Smooth muscle cell of the pulmonary artery (primary cell): ENCODE measurements around the gene RPS19. TPM values are rescaled to one million over a fixed set of nuclear protein-coding genes. Genes with fewer than 3 reads are reported as not detected.

Source experiments
- total RNA-seq: library from RNA; depleted of rRNA; stranded (reverse); fragments of >200 nt; gene quantifications from 2 replicates; pipeline ENCODE4 v1.2.3, GENCODE V29; 2014

The RPS19 gene
- 612 and 811 TPM in 2 replicates for total RNA-seq

DNA sequence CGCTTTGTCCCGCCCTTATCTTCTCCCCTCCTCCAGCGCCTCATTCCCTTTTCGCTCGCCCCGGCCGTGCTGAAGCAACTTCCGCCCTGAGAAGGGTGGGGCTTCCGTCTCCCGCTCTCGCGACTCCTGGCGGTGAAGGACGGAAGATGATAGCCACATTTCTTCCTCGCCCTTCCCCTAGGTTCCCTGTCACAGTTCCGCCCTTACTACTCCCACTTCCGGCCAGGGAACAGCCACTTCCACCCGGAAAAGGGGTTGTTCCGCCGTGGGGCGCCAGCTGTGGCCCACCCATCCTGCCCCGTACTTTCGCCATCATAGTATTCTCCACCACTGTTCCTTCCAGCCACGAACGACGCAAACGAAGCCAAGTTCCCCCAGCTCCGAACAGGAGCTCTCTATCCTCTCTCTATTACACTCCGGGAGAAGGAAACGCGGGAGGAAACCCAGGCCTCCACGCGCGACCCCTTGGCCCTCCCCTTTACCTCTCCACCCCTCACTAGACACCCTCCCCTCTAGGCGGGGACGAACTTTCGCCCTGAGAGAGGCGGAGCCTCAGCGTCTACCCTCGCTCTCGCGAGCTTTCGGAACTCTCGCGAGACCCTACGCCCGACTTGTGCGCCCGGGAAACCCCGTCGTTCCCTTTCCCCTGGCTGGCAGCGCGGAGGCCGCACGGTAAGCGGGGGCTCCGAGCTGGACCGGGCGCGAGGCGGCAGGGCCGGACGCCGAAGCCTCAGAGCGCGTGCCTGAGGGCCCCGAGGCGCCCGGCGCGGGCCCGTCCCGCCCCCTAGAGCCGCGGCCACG is at the start of gene RPS19:
TSS of gene RPS19 (plus strand) at position 638 of the 801 bp plus-strand sequence. CDS start 520 bp downstream, outside the sequence.

DNA sequence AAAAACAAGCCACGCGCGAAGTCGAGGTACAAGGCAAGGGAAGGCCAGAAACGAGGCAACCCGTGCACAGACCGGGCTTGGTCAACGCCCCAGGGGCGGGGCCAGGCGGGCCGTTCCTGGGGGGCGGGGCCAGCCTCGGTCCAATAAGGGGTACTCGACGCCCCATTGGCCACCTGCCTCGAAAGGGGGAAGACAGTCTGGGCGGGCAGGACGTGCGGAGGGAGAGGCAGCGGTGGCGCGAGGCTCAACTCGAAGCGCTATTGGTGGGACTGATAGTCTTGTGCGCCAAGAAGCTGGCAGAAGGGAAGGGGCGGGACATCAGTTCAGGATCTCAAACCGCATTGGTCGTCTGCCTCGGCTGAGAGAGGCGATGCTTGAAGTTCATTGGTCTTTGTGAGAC is 15.5 kb upstream of the RPS19 start, which contains the start of gene LYPD4:
TSS of gene LYPD4 (minus strand) at position 83 of the 400 bp plus-strand sequence. CDS start 5,398 bp downstream, outside the sequence.

DNA sequence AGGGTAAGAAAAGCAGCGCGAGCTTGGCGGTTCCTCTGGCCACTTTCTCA is 15.2 kb upstream of the RPS19 start, which contains the start of gene DMRTC2:
TSS of gene DMRTC2 (plus strand) at position 42 of the 50 bp plus-strand sequence. CDS start 2,387 bp downstream, outside the sequence.

DNA sequence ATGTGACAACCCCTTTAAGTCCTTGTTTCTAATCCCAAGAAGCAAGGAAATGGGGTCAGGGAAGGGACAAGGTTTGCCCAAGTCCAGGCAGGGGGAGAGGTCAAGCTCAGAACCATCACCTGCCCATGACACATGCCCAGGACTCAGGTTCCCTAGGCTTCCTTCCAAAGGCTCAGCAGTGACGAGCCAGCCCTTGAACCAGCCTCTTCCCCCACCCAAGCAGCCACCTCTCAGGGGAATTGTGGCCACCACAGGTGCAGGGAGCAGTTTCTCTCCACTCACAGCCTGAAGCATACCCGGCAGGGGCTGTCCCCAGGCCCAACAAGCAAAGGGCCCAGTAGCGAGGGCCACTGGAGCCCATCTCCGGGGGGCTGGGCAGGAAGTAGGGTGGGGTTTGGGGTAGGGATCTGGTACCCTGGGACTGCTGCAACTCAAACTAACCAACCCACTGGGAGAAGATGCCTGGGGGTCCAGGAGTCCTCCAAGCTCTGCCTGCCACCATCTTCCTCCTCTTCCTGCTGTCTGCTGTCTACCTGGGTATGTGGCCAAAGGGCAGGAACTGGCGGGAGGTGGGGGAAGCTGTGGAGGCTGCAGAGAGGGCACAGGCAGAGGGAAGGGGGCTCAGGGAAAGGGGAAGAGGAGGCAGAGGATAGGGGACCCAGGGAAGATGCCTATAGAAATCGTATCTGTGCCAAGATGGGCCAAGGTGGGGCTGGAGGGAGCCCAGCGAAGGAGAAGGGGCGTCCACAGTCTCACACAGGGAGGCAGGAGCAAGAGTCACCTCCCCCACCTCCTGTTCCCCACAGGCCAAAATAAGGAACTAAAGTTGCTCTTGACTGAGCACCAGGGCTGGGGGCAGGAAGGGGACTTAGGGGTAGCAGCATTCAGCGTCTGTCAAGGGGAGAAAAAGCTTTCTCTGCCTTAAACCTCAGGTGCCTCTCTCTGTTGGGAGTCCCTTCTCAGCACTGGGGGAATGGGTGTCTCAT is 17.1 kb downstream of the RPS19 start, which contains the start of gene CD79A:
TSS of gene CD79A (plus strand) at position 433 of the 986 bp plus-strand sequence. CDS start at position 459, 26 bp downstream.

DNA sequence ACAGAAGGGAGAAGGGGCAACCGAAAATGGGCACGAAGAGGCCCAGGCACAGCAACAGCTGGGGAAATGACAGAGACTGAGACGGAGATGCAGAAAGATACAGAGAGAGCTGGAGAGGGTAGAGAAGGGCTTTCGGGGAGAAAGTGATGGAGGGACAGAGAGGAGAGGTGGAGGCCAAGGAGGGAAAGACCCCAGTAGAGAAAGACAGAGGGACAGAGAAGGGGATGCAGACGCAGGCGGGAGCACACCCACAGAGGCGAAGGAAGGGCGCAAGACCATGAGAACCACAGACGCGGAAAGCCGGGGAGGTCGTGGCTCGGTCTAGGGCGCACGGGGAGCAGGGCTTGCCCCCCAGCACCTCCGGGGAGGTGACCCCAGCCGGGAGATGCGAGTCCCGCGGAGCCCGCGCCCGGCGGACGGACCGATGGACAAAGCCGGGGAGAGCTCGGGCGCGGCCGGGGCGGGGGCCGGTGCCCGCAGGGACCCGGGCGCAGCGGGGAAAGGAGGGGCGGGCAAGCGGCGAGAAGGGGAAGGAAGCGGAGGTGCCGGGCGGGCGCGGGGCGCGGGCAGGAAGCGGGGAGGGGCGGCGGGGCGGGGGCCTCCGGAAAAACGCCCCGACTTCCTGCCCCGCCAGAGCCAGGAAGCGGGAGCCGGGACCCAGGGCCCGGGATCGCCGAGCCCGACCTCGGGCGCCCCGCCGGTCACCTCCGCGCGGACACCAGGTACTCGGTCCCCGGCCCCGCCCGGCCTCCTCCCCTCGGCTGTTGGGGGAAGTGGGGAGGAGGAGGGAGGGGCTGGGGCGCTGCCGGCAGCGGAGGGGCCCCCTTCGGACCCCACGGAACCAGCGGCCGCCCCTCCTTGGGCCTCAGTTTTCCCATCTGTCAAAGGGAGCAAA is 22.8 kb downstream of the RPS19 start, which contains the start of gene ARHGEF1:
TSS of gene ARHGEF1 (plus strand) at position 617 of the 895 bp plus-strand sequence. CDS start 4,899 bp downstream, outside the sequence.

Other genes with a start within 250 kb of the RPS19 start
- not detected in 2 replicates for gene CEACAM4, start 233.2 kb upstream of the RPS19 start, total RNA-seq
- gene CEACAM7, start 172.0 kb upstream of the RPS19 start, total RNA-seq = not detected in 2 replicates
- not detected in 2 replicates for gene CEACAM5, start 151.6 kb upstream of the RPS19 start, total RNA-seq
- not detected in 2 replicates for gene CEACAM6, start 104.7 kb upstream of the RPS19 start, total RNA-seq
- gene CEACAM3, start 63.7 kb upstream of the RPS19 start, total RNA-seq = not detected in 2 replicates
- gene LYPD4, start 15.6 kb upstream of the RPS19 start, total RNA-seq = not detected in 2 replicates
- not detected in 2 replicates for gene DMRTC2, start 15.2 kb upstream of the RPS19 start, total RNA-seq
- 0.07 and 0.20 TPM in 2 replicates for gene CD79A, start 17.0 kb downstream of the RPS19 start, total RNA-seq
- gene ARHGEF1, start 22.9 kb downstream of the RPS19 start, total RNA-seq = 33.4 and 39.2 TPM in 2 replicates
- 0.07 and 0.10 TPM in 2 replicates for gene ERFL, start 68.2 kb downstream of the RPS19 start, total RNA-seq
- 184 and 186 TPM in 2 replicates for gene RABAC1, start 99.1 kb downstream of the RPS19 start, total RNA-seq
- 0.13 TPM in 1 of 2 replicates, not detected in the other for gene ATP1A3, start 134.0 kb downstream of the RPS19 start, total RNA-seq
- 3.2 and 7.3 TPM in 2 replicates for gene GRIK5, start 210.0 kb downstream of the RPS19 start, total RNA-seq
- gene ZNF574, start 215.9 kb downstream of the RPS19 start, total RNA-seq = 12.1 and 13.6 TPM in 2 replicates